ENCODE data around the gene KCTD10.

DNA sequence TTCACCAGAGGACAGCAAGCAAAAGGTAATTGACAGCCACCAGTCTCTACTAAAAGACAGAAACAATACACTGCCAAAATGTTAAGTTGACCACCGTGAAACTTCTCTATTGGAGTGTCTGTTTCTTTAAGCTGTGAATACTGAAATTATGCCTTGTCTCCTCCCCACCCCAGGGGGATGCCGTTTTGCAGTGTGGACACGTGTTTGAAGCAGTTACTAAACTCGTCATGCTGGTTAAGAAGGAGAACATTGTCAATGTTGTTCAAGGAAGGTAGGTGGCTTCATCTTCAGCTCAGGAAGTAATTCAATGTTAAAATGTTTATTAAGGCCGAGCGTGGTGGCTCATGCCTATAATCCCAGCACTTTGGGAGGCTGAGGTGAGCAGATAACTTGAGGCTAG lies 32.8 kb downstream of the KCTD10 start:
- TF ChIP-seq, protein P1, sequence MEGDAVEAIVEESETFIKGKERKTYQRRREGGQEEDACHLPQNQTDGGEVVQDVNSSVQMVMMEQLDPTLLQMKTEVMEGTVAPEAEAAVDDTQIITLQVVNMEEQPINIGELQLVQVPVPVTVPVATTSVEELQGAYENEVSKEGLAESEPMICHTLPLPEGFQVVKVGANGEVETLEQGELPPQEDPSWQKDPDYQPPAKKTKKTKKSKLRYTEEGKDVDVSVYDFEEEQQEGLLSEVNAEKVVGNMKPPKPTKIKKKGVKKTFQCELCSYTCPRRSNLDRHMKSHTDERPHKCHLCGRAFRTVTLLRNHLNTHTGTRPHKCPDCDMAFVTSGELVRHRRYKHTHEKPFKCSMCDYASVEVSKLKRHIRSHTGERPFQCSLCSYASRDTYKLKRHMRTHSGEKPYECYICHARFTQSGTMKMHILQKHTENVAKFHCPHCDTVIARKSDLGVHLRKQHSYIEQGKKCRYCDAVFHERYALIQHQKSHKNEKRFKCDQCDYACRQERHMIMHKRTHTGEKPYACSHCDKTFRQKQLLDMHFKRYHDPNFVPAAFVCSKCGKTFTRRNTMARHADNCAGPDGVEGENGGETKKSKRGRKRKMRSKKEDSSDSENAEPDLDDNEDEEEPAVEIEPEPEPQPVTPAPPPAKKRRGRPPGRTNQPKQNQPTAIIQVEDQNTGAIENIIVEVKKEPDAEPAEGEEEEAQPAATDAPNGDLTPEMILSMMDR (IDR thresholded peaks at IDR 0.05; ENCODE audit: borderline replicate concordance, extremely low read depth, low read length, poor library complexity, severe bottlenecking): no peak
- TF ChIP-seq EZH2 (IDR thresholded peaks at IDR 0.05; ENCODE audit: borderline replicate concordance, low read depth, low read length, severe bottlenecking): no peak

Measured in DND-41 (cell line).